HCT116 (cell line): ENCODE data around the gene ABHD5. TPM values are rescaled to one million over a fixed set of nuclear protein-coding genes. Genes with fewer than 3 reads are reported as not detected.

Source experiments
- ATAC-seq: fragments of 200-7000 bp; cut with Tn5 transposase; 2 replicates; pipeline ENCODE4 v1.9.1; 2020; ENCODE audit warnings: mild to moderate bottlenecking, moderate library complexity
- BruUV-seq: library from RNA; stranded (reverse); fragments of 400-500 nt; replicated peaks from 2 replicates; lab custom pipeline; 2021; lab: Mats Ljungman, UMichigan
- CTCF ChIA-PET: fragments of 300-600 bp; sonication (Branson Sonifier 250); formaldehyde crosslinking; loops from one replicate; lab custom pipeline; 2021; ENCODE audit warnings: antibody characterized with exemption; lab: Charles Lee
- POLR2A ChIA-PET: fragments of 300-600, 350-600 bp; sonication (Branson Sonifier 250); formaldehyde crosslinking; loops from one replicate; lab custom pipeline; 2021; ENCODE audit warnings: antibody characterized with exemption; lab: Charles Lee
- RAD21 ChIA-PET, 2 experiments: fragments of 300-600 bp; sonication (Branson Sonifier 250); formaldehyde crosslinking; loops; one replicate each; lab custom pipeline; 2023; ENCODE audit warnings: low total read pairs in 2 of 2; ENCODE audit not compliant: uncharacterized antibody in 2 of 2, unreplicated experiment in 2 of 2, low non-redundant PET in 1 of 2; lab: Charles Lee
- DNase-seq: peaks from one replicate; pipeline ENCODE4 v3.0.0-alpha.2; 2010; ENCODE audit warnings: low read depth, low spot score
- H2AFZ ChIP-seq: fragments of 200-600 bp; shearing (Covaris generic), sonication (generic); 2 replicates; pipeline ENCODE4 v1.6.1; 2017; ENCODE audit warnings: low read depth, mixed run types, mixed read lengths, antibody characterized with exemption, low read length; ENCODE audit not compliant: poor library complexity, severe bottlenecking
- H3K27ac ChIP-seq: 2 replicates; pipeline ENCODE4 v1.5.1; 2012; ENCODE audit warnings: low read depth, low read length
- H3K27me3 ChIP-seq: fragments of 200-600 bp; sonication (generic); 2 replicates; pipeline ENCODE4 v1.6.1; 2016; ENCODE audit warnings: mixed run types, low read length, mixed read lengths; ENCODE audit not compliant: insufficient read depth
- H3K36me3 ChIP-seq, 2 experiments: fragments of 200-500 bp in 1 of 2; fragments of 200-600 bp in 1 of 2; sonication (Bioruptor generic) in 1 of 2; sonication (generic) in 1 of 2; 2 replicates each; pipeline versions ENCODE4 v1.5.1 to v1.6.1; 2014 to 2016; ENCODE audit warnings: low read length in 2 of 2, inconsistent platforms in 1 of 2, mixed read lengths in 1 of 2, mixed run types in 1 of 2; ENCODE audit not compliant: insufficient read depth in 2 of 2, control insufficient read depth in 1 of 2
- H3K4me1 ChIP-seq, 2 experiments: fragments of 200-600 bp in 1 of 2; sonication (generic) in 1 of 2; 2 replicates each; pipeline versions ENCODE4 v1.5.1 to v1.6.1; 2012 to 2017; ENCODE audit warnings: low read length in 2 of 2, inconsistent platforms in 1 of 2, mild to moderate bottlenecking in 1 of 2, mixed read lengths in 1 of 2, mixed run types in 1 of 2, moderate library complexity in 1 of 2; ENCODE audit not compliant: insufficient read depth in 2 of 2, control insufficient read depth in 1 of 2
- H3K4me2 ChIP-seq: fragments of 200-600 bp; sonication (generic); 2 replicates; pipeline ENCODE4 v1.6.1; 2017; ENCODE audit warnings: mixed run types, low read length, mixed read lengths
- H3K4me3 ChIP-seq, 2 experiments: fragments of 200-600 bp in 1 of 2; sonication (generic) in 1 of 2; replicated peaks in 1 of 2; 2 replicates each; pipeline ENCODE4 v1.5.1; 2011 to 2016; ENCODE audit warnings: low read length in 2 of 2, control low read depth in 1 of 2, low read depth in 1 of 2, mild to moderate bottlenecking in 1 of 2, mixed read lengths in 1 of 2, mixed run types in 1 of 2
- H3K79me2 ChIP-seq: fragments of 200-600 bp; sonication (generic); 2 replicates; pipeline ENCODE4 v1.6.1; 2017; ENCODE audit warnings: mild to moderate bottlenecking, mixed run types, low read length, moderate library complexity, mixed read lengths; ENCODE audit not compliant: insufficient read depth
- H3K9ac ChIP-seq: fragments of 200-600 bp; sonication (generic); 2 replicates; pipeline ENCODE4 v1.6.1; 2016; ENCODE audit warnings: low read length, mixed read lengths
- H3K9me2 ChIP-seq: fragments of 200-600 bp; sonication (generic), shearing (Covaris generic); 2 replicates; pipeline ENCODE4 v1.6.1; 2017; ENCODE audit warnings: mixed run types, mild to moderate bottlenecking, moderate library complexity; ENCODE audit not compliant: insufficient read depth
- H3K9me3 ChIP-seq, 2 experiments: fragments of 200-500 bp in 1 of 2; fragments of 200-600 bp in 1 of 2; sonication (Bioruptor generic) in 1 of 2; sonication (generic) in 1 of 2; 2 replicates each; pipeline ENCODE4 v1.6.1; 2014 to 2017; ENCODE audit warnings: low read length in 2 of 2, mixed read lengths in 2 of 2, inconsistent platforms in 1 of 2, low read depth in 1 of 2, mild to moderate bottlenecking in 1 of 2, mixed run types in 1 of 2, moderate library complexity in 1 of 2; ENCODE audit not compliant: control insufficient read depth in 1 of 2, insufficient read depth in 1 of 2
- H4K20me1 ChIP-seq: fragments of 200-600 bp; sonication (generic), shearing (Covaris generic); 2 replicates; pipeline ENCODE4 v1.6.1; 2017; ENCODE audit warnings: mixed run types, mild to moderate bottlenecking, moderate library complexity; ENCODE audit not compliant: insufficient read depth
- ATF3 ChIP-seq: IDR thresholded peaks from 2 replicates; pipeline ENCODE4 v1.6.1; 2012
- CTCF ChIP-seq, 3 experiments: fragments of 200-600 bp in 1 of 3; sonication (generic) in 1 of 3; IDR thresholded peaks in 2 of 3; conservative IDR thresholded peaks in 1 of 3; 2 replicates each; pipeline ENCODE4 v1.5.1; 2012 to 2017; ENCODE audit warnings: low read depth in 2 of 3, low read length in 2 of 3, antibody characterized with exemption in 1 of 3, borderline replicate concordance in 1 of 3, control low read depth in 1 of 3, mild to moderate bottlenecking in 1 of 3, mixed read lengths in 1 of 3, mixed run types in 1 of 3, moderate library complexity in 1 of 3; ENCODE audit not compliant: insufficient read depth in 1 of 3
- EGR1 ChIP-seq: IDR thresholded peaks from 2 replicates; pipeline ENCODE4 v1.6.1; 2012; ENCODE audit warnings: low read depth
- ELF1 ChIP-seq: IDR thresholded peaks from 2 replicates; pipeline ENCODE4 v1.6.1; 2012; ENCODE audit warnings: low read depth, borderline replicate concordance
- EZH2 ChIP-seq: fragments of 200-600 bp; sonication (generic); IDR thresholded peaks from 2 replicates; pipeline ENCODE4 v1.6.1; 2017; ENCODE audit warnings: antibody characterized with exemption, mixed run types
- EZH2phosphoT487 ChIP-seq: fragments of 200-600 bp; IDR thresholded peaks from 2 replicates; pipeline ENCODE4 v1.6.1; 2018; ENCODE audit warnings: antibody characterized with exemption, borderline replicate concordance
- POLR2A ChIP-seq: IDR thresholded peaks from 2 replicates; pipeline ENCODE4 v1.7.0; 2011; ENCODE audit warnings: borderline replicate concordance; ENCODE audit not compliant: insufficient read depth, insufficient read length; ENCODE audit errors: extremely low read depth
- POLR2AphosphoS5 ChIP-seq: IDR thresholded peaks from 2 replicates; pipeline ENCODE4 v1.6.1; 2011; ENCODE audit warnings: mild to moderate bottlenecking, low read depth, low read length, moderate library complexity
- TCF7L2 ChIP-seq: IDR thresholded peaks from 2 replicates; pipeline ENCODE4 v1.7.0; 2011; ENCODE audit warnings: borderline replicate concordance, inconsistent platforms; ENCODE audit not compliant: insufficient read depth, insufficient read length; ENCODE audit errors: extremely low read depth
- ZFX ChIP-seq: fragments of 450-650 bp; IDR thresholded peaks from 2 replicates; pipeline ENCODE4 v1.6.1; 2017
- intact Hi-C: fragments of 100-400 bp; cut with micrococcal nuclease; formaldehyde crosslinking; loops from 2 replicates; pipeline ENCODE4 v1.10.0; 2022
- total RNA-seq: library from RNA; stranded (reverse); gene quantifications from one replicate; pipeline ENCODE4 v1.2.1, GENCODE V29; 2021; ENCODE audit not compliant: unreplicated experiment
- TF ChIP-seq, protein P1 (sequence below): IDR thresholded peaks from 2 replicates; pipeline ENCODE4 v1.6.1; 2012
- TF ChIP-seq, protein P2 (sequence below): IDR thresholded peaks from 2 replicates; pipeline ENCODE4 v1.6.1; 2011; ENCODE audit warnings: mild to moderate bottlenecking, low read length, moderate library complexity; ENCODE audit not compliant: insufficient replicate concordance; ENCODE audit errors: extremely low read depth

ABHD5 gene
- total RNA-seq, 1 experiment from 2014 or later = 18.5 TPM

GRCh38 chr3:43779850-43780249 lies 89.1 kb downstream of the ABHD5 start:
- H3K4me2 ChIP-seq = no peak overlapping the region
- intact Hi-C loops = no loop called here
- no TSS peak for BruUV-seq
- no peaks in the 10 kb centered on the region for H3K4me1 ChIP-seq
- H3K36me3 ChIP-seq = no peaks in the 10 kb centered on the region
- no peaks in the 10 kb centered on the region for H3K9me3 ChIP-seq
- H3K27ac ChIP-seq = no peak overlapping the region
- no peak for TF ChIP-seq ZFX
- TF ChIP-seq, all 23 proteins: peak for 0
- ATAC-seq = no peak
- RAD21 ChIA-PET = no interaction called here
- Histone ChIP-seq H4K20me1 (no peaks in the 10 kb centered on the region), H3K9ac (no peak overlapping the region), H3K27me3 (no peaks in the 10 kb centered on the region), H3K9me2 (no peaks in the 10 kb centered on the region), H3K4me3 (no peak overlapping the region), H3K79me2 (no peaks in the 10 kb centered on the region), H2AFZ (no peak overlapping the region)
- POLR2A ChIA-PET = no interaction called here
- no peak for DNase-seq
- CTCF ChIA-PET = no interaction called here

GRCh38 chr3:43782541-43782940 lies 91.8 kb downstream of the ABHD5 start:
- intact Hi-C loops = no loop called here
- Histone ChIP-seq H3K9ac (no peak overlapping the region), H3K4me3 (no peak overlapping the region), H3K4me2 (no peak overlapping the region), H3K9me3 (no peaks in the 10 kb centered on the region), H3K4me1 (no peaks in the 10 kb centered on the region), H3K36me3 (no peaks in the 10 kb centered on the region), H3K79me2 (no peaks in the 10 kb centered on the region), H2AFZ (no peak overlapping the region), H3K9me2 (no peaks in the 10 kb centered on the region), H3K27me3 (0 out of 2 replicates have a peak, but pooled peaks cover 3% of the 10 kb centered on the region), H4K20me1 (no peaks in the 10 kb centered on the region), H3K27ac (no peak overlapping the region)
- ATAC-seq (no peak), DNase-seq (no peak)
- ChIA-PET POLR2A (no interaction called here), CTCF (no interaction called here), RAD21 (no interaction called here)
- TF ChIP-seq, protein P1, sequence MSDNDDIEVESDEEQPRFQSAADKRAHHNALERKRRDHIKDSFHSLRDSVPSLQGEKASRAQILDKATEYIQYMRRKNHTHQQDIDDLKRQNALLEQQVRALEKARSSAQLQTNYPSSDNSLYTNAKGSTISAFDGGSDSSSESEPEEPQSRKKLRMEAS = no peak
- TF ChIP-seq EZH2 (no peak), ATF3 (no peak), TCF7L2 (no peak), ZFX (no peak), POLR2A (no peak), ELF1 (no peak), POLR2AphosphoS5 (no peak), CTCF (IDR thresholded peaks at IDR 0.05 in 2 of 3, conservative IDR thresholded peaks at IDR 0.05 in 1 of 3; ENCODE audit: borderline replicate concordance in 1 of 3, insufficient read depth in 1 of 3, low read depth in 2 of 3, low read length in 2 of 3) (no peak), EGR1 (no peak), EZH2phosphoT487 (no peak)
- TF ChIP-seq, protein P2, sequence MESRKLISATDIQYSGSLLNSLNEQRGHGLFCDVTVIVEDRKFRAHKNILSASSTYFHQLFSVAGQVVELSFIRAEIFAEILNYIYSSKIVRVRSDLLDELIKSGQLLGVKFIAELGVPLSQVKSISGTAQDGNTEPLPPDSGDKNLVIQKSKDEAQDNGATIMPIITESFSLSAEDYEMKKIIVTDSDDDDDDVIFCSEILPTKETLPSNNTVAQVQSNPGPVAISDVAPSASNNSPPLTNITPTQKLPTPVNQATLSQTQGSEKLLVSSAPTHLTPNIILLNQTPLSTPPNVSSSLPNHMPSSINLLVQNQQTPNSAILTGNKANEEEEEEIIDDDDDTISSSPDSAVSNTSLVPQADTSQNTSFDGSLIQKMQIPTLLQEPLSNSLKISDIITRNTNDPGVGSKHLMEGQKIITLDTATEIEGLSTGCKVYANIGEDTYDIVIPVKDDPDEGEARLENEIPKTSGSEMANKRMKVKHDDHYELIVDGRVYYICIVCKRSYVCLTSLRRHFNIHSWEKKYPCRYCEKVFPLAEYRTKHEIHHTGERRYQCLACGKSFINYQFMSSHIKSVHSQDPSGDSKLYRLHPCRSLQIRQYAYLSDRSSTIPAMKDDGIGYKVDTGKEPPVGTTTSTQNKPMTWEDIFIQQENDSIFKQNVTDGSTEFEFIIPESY = no peak
- BruUV-seq = no TSS peak
